Stimulated activated CD4-positive, alpha-beta T cell treated with anti-CD3 and anti-CD28 coated beads, TNF-alpha, amount 100 ng/mL, for 1 hour (primary cell): Measurements from ENCODE around the gene TBC1D10A.

Source experiments
- DNase-seq, 3 donors: peaks; one replicate each; pipeline ENCODE4 v3.0.0-alpha.2; 2020; ENCODE audit warnings: low read depth in 3 of 3, low spot score in 1 of 3

Gene TBC1D10A

DNA sequence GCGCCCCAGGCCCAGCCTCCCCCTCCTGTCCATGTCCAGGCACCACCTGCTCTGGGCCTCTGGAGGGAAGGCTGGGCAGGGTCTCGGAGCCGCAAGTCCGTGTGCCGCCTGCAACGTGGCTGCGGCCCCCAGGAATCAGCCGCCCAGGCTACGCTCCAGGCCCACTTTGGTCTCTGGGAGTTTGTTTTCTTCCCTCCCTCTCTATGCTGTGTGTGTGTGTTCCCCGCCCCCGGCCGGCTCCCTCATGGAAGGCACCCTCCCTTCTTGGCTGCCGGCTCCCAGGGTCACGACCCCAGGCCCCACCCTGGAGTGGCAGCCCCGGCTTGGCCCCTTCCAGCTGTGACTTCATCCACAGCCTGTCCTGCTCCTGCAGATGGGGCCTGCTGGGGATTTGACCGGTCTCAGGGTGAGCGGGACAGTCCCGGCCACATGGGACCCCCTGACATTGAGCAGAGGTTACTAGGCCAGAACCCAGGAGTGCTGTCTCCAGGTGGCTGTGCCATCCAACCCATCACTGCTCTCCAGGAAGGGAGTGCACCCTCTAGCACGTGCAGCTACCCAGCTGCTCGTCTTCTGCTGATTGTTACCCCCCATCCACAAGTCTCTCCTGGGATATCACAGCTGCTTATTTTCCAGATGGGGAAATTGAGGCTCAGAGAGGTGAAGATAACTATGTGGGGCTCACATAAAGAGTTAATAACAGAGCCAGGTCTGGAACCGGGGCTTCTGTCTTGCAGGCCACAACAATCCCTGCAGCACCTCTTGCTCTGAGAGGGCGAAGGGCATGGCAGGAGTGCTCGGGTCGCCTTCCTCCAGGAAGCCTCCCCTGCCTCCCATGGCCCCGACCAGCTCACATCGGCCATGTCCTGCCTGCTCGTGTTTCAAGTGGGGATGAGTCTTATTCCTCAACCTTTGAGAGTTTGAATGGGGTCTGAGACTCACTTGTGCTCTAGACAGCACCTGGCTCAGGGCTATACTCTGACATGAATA, 77.4 kb downstream of the TBC1D10A start:
- DNase-seq = no peak

DNA sequence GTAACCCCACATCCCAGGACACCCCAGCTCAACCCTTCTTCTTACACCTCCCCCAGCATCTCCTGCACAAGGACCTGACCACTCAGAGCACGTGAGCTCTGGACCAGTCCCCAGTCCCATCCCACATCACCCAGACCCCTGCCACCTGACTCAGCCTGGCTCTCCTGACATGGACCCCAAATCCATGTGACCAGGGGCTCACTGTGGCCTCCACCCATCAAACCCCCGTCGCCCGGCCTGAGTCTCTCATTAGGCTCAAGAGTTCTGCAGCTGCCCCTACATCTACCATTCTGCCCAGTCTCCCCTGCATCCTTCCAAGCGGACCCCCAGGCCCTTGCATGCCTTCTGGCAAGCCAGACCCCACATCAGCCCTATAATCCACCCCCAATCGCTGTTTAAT, 78.3 kb downstream of the TBC1D10A start:
- no peak for DNase-seq

DNA sequence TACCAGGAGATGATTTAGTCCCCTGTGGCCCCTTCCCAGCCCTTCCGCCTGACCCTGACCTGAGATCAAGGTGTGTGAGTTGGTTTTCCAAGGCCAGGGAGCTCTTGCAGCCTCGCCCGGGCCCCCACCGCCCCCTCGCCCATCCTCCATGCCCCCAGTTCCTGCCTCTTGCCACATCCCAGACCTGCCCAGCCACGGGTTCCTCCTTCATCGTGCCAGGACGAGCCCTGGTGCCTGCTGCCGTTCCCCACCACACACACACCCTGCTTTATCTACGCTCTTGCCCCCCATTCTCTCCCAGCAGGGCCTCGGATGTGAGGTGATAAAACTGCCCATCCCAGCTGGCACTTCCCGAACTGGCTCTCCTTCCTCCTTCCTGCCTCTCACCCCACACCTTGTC, 78.8 kb downstream of the TBC1D10A start:
- DNase-seq = no peak

DNA sequence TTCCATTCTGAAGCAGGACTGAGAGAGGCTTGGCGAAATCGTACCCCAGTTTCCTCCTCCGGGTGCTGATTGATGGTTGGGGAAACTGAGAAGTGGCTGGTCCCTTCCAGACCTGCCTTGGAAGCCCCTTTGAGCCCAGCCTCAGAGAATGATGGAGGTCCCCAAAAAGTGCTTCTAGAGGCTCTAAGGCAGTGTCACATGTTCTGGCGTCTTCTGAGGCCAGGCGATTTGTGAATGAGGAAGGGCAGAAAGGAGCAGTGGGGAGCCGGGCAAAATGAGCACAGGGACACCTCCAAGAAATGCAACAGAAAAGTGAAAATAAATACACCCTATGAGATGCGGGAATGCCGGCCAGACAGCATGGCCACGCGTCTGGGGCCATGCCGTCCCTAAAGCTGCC, 79.2 kb downstream of the TBC1D10A start:
- DNase-seq = no peak

DNA sequence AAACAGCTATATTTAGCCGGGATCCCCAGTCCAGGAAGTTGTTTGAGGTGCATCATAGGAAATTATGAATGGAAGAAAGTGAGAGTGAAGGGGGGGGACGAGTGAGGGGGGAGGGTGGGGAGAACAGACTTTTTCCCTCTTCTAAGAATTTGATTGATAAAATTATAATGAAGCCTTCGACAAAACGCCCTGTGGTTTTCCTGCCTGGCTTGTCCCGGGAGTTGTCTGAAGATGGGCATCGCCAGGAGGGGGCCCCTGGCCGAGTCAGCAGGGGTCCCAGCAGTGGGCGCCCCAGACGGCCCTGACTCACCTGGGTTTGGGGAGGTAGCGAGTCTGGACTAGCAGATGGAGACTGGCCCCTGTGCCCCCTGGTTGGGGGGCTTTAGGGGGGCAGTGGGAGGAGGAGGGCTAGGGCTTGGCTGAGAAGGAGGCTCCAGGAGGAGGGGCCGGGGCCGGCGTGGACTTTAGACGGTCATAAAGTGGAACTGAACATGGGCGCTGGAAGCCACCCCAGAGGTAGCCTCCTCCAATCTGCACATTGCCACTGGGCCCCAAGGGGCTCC, 79.8 kb downstream of the TBC1D10A start:
- no peak for DNase-seq

DNA sequence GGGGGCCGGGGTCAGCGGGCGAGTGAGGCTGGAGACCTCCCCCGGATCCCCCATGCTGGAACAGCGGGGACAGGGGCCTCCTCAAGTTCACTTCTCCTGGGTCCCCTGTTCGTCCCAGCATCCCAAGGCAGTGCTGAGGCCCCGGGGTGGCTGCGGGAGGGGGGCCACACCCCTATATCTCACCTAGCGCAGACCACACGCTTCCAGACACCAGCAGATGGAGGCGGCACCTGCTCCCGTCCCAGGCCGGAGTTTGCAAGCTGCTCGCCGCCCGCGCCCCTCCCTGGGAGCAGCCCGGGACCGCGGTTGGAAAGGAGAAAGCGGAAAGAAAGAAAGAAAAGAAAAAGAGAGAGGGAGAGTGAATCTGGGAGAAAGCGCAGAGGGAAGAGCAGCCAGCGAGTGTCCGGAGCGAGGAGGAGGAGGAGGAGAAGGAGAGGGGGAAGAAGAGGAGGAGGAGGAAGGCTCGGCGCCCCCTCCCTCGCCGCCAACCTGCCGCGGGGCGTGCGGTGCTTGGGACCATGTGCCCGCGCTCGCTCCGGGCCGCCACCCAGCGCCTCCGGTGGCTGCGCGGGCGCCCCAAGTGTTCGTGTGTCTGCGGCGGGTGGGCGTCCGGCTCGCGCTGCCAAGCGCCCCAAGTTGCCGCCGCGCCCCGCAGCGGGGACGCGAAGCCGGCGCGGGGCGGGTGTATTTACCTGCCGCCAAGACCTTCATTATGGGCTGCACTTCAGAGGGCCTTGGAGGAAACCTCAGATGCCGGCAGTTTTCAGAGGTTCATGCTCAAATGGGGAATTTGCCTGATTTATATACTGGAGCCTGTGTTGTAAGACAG, 80.5 kb downstream of the TBC1D10A start, which contains the start of gene LIF:
LIF (minus strand) TSS at position 775 of the 829 bp plus-strand sequence; CDS start at position 711, 64 bp downstream.
- peak in 1 of 3 donors; percentile 49 for DNase-seq

DNA sequence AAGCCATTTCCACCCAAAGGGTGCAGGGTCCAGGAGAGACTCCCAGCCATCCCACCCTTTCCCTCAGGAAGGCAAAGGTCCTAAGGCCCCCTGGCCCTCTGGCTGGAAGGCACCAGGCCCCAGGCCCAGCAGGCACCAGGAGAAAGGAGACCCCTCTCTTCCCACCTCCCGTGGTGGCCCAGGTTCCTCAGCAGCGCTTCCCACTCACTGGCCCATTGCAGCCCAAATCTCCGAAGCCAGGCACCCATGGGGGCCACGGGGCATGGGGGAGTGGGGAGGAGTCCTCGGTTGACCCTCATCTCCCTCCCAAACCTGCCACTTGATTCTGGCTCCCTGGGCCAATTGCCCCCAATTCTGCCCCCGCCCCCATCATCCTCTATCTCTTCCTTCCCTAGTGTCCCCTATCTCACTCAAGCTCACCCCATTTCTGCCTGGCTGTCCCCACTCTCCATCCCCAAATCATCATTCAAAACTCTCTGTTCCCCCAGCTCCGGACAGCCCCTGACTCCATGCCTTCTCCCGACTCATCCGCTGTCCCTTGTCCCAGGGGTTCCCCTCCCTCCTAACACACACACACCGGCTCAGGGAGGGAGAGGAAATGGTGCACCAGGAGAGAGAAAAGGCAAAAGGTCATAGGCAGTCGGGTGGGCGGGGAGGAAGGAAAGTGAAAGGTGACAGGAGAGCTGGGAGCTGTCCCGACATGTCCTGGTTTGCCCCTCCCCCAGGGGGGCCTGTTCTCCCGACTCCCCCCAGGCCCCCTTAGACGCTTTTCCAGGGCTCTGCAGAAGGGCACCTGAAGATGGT, 81.4 kb downstream of the TBC1D10A start:
- no peak for DNase-seq

DNA sequence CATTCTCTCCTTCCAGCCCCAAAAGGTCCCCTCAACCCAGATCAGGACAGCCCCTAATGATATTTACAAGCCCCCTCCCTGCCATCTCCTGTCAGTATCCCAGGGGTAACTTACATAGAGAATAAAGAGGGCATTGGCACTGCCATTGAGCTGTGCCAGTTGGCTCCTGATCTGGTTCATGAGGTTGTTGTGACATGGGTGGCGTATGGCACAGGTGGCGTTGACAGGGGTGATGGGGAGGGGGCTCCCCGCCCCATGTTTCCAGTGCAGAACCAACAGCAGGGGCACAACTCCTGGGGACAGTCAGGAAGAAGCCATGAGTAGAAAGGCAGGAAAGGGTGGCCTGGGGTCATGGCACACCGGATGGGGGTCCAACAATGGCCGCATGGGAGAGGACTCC, 82.1 kb downstream of the TBC1D10A start:
- DNase-seq = no peak

DNA sequence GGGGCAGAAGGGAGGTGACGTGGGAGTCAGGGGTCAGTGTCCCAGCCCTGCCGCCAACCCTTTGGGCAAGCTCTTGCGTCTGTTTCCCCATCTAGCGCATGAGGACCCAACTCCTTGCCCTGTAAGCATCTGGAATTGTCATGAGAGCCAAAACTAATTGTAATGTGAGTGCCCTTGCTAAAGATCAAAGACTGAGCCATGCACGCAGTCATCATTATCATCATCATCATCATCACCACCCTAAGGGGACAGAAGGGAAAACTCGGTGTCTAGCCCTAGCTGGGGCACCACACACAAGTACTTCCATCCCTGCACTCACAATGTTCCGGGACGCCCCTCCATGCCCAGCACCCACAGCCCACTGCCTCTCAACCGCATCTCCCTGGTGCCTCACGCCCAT, 82.7 kb downstream of the TBC1D10A start:
- no peak for DNase-seq

DNA sequence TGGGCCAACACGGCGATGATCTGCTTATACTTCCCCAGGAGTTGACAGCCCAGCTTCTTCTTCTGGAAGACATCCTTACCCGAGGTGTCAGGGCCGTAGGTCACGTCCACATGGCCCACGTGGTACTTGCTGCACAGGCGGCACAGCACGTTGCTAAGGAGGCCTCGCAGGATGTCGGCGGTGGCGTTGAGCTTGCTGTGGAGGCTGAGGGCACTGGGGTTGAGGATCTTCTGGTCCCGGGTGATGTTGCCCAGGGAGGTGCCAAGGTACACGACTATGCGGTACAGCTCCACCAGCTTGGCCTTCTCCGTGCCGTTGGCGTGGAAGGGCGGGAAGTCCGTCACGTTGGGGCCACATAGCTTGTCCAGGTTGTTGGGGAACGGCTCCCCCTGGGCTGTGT, 83.1 kb downstream of the TBC1D10A start:
- DNase-seq = no peak
